H7 (cell line): ENCODE results near the gene CATSPERZ. TPM values are rescaled to one million over a fixed set of nuclear protein-coding genes. Genes with fewer than 3 reads are reported as not detected.
"Not testable (repeated sequence)": the region's sequence is repeated elsewhere in the genome, so short reads cannot be mapped to it uniquely, and the experiment has no call there.

Experiments used
- DNase-seq: peaks from one replicate; pipeline ENCODE4 v3.0.0; 2012
- H3K27me3 ChIP-seq: 2 replicates; pipeline ENCODE4 v1.6.0; 2011; ENCODE audit warnings: mild to moderate bottlenecking, low read length; ENCODE audit not compliant: control insufficient read depth, insufficient read depth
- H3K36me3 ChIP-seq: replicated peaks from 2 replicates; pipeline ENCODE4 v1.5.1; 2011; ENCODE audit warnings: low read length; ENCODE audit not compliant: control insufficient read depth, insufficient read depth
- H3K4me3 ChIP-seq: 2 replicates; pipeline ENCODE4 v1.5.1; 2011; ENCODE audit warnings: low read depth, mild to moderate bottlenecking, control low read depth, low read length, moderate library complexity; ENCODE audit not compliant: insufficient read depth
- total RNA-seq: library from RNA; depleted of rRNA; stranded (reverse); fragments of >200 nt; shearing (Covaris generic); gene quantifications from 2 replicates; pipeline ENCODE4 v1.2.3, GENCODE V29; 2014

Gene CATSPERZ
- total RNA-seq, 1 experiment from 2014 or later, result 0.38 TPM

- peaks cover 7% of the 10 kb centered on the region for H3K36me3 ChIP-seq
- DNase-seq, result peak; percentile 66
- no peaks in the 10 kb centered on the region for H3K27me3 ChIP-seq
- no peak overlapping the region for H3K4me3 ChIP-seq
Observed at GRCh38 chr11:64314805-64315561, 14.8 kb downstream of the CATSPERZ start.

- DNase-seq, H3K4me3 ChIP-seq, H3K27me3 ChIP-seq: not testable (repeated sequence)
- H3K36me3 ChIP-seq, result peaks cover 16% of the 10 kb centered on the region
Observed at GRCh38 chr11:64315667-64316526, 15.7 kb downstream of the CATSPERZ start.

- Histone ChIP-seq H3K36me3 (peaks cover 21% of the 10 kb centered on the region), H3K27me3 (no peaks in the 10 kb centered on the region), H3K4me3 (peak overlapping the region; percentile 99)
- DNase-seq, result peak; percentile 83
Observed at GRCh38 chr11:64316672-64317324, 16.6 kb downstream of the CATSPERZ start.

GRCh38 chr11:64317325-64317960 is 17.3 kb downstream of the CATSPERZ start, which contains the start of gene TRMT112:
TRMT112 (minus strand) TSS chr11:64317559; CDS start chr11:64317526, 33 bp downstream.
- Histone ChIP-seq H3K27me3 (no peaks in the 10 kb centered on the region), H3K4me3 (peak within 1 kb of the TSS; percentile 99), H3K36me3 (peaks cover 21% of the 10 kb centered on the region)
- peak; percentile 93 for DNase-seq

- Histone ChIP-seq H3K4me3 (peak within 1 kb of the TSS; percentile 99), H3K27me3 (no peaks in the 10 kb centered on the region), H3K36me3 (peaks cover 21% of the 10 kb centered on the region)
- DNase-seq, result peak; percentile 98
Observed at GRCh38 chr11:64317961-64318765, 18.0 kb downstream of the CATSPERZ start, which contains the start of gene PRDX5. PRDX5 (plus strand) TSS chr11:64318121; CDS start chr11:64318216, 95 bp downstream.

- peaks cover 21% of the 10 kb centered on the region for H3K36me3 ChIP-seq
Observed at GRCh38 chr11:64318766-64319761, 18.9 kb downstream of the CATSPERZ start.

GRCh38 chr11:64320556-64320955 is 20.4 kb downstream of the CATSPERZ start:
- H3K4me3 ChIP-seq, result no peak overlapping the region
- peaks cover 14% of the 10 kb centered on the region for H3K36me3 ChIP-seq
- DNase-seq, result no peak
- no peaks in the 10 kb centered on the region for H3K27me3 ChIP-seq

More at GRCh38 chr11:64318766-64319761, 18.9 kb downstream of the CATSPERZ start:
- DNase-seq, result peak; percentile 76
- Histone ChIP-seq H3K4me3 (peak overlapping the region; percentile 99), H3K27me3 (no peaks in the 10 kb centered on the region)

- Histone ChIP-seq H3K4me3 (no peak overlapping the region), H3K36me3 (peaks cover 14% of the 10 kb centered on the region), H3K27me3 (no peaks in the 10 kb centered on the region)
Observed at GRCh38 chr11:64321026-64321425, 20.9 kb downstream of the CATSPERZ start.

GRCh38 chr11:64321533-64321932 is 21.4 kb downstream of the CATSPERZ start:
- DNase-seq, result no peak
- no peak overlapping the region for H3K4me3 ChIP-seq

More at GRCh38 chr11:64321026-64321425, 20.9 kb downstream of the CATSPERZ start:
- no peak for DNase-seq

GRCh38 chr11:64322925-64323260 is 22.7 kb downstream of the CATSPERZ start:
- Histone ChIP-seq H3K36me3 (peaks cover 14% of the 10 kb centered on the region), H3K4me3 (no peak overlapping the region), H3K27me3 (no peaks in the 10 kb centered on the region)
- DNase-seq, result peak; percentile 62

More at GRCh38 chr11:64321533-64321932, 21.4 kb downstream of the CATSPERZ start:
- H3K27me3 ChIP-seq, result no peaks in the 10 kb centered on the region
- peaks cover 14% of the 10 kb centered on the region for H3K36me3 ChIP-seq

GRCh38 chr11:64323373-64323772 is 23.2 kb downstream of the CATSPERZ start:
- Histone ChIP-seq H3K27me3 (no peaks in the 10 kb centered on the region), H3K4me3 (no peak overlapping the region), H3K36me3 (peaks cover 14% of the 10 kb centered on the region)
- no peak for DNase-seq

GRCh38 chr11:64323984-64324383 is 23.8 kb downstream of the CATSPERZ start:
- H3K27me3 ChIP-seq, DNase-seq, H3K4me3 ChIP-seq: not testable (repeated sequence)
- H3K36me3 ChIP-seq, result peaks cover 14% of the 10 kb centered on the region
